ENCODE measurements around the gene NFIA. TPM values are rescaled to one million over a fixed set of nuclear protein-coding genes. Genes with fewer than 3 reads are reported as not detected.
A peak's percentile ranks its signal among the peaks of the same experiment; 100 is the strongest.

Gene NFIA
- total RNA-seq, 1 donor from 2014 or later: 31.3 TPM

GRCh38 chr1:61077676-61078541 lies 4.5 kb upstream of the NFIA start:
- H3K27me3 ChIP-seq (ENCODE audit: control insufficient read depth in 3 of 3, insufficient read depth in 3 of 3, low read length in 3 of 3): no peaks in the 10 kb centered on the region
- peak overlapping the region; percentile 84 for H3K27ac ChIP-seq (ENCODE audit: low read depth, low read length)
- H3K36me3 ChIP-seq (ENCODE audit: control insufficient read depth in 3 of 3, insufficient read depth in 3 of 3, low read length in 3 of 3): peaks cover 0 to under 1% (median 0%) of the 10 kb centered on the region in 3 donors
- peak overlapping the region; percentile 76 to 88 (median 80) for H3K9ac ChIP-seq (ENCODE audit: low read depth in 1 of 3, low read length in 3 of 3)
- no peaks in the 10 kb centered on the region for H3K9me3 ChIP-seq (ENCODE audit: control insufficient read depth in 3 of 3, low read length in 3 of 3)
- H3K4me3 ChIP-seq (ENCODE audit: low read length in 3 of 3): peak overlapping the region; percentile 80 to 94 (median 85)
- H3K4me1 ChIP-seq (ENCODE audit: control insufficient read depth in 3 of 3, insufficient read depth in 3 of 3, low read length in 3 of 3): peaks cover 30 to 36% (median 33%) of the 10 kb centered on the region in 3 donors

- Histone ChIP-seq H3K27ac (ENCODE audit: low read depth, low read length) (peak overlapping the region; percentile 84), H3K36me3 (ENCODE audit: control insufficient read depth in 3 of 3, insufficient read depth in 3 of 3, low read length in 3 of 3) (peaks cover 0 to 2% (median 0%) of the 10 kb centered on the region in 3 donors), H3K27me3 (ENCODE audit: control insufficient read depth in 3 of 3, insufficient read depth in 3 of 3, low read length in 3 of 3) (no peaks in the 10 kb centered on the region), H3K9me3 (ENCODE audit: control insufficient read depth in 3 of 3, low read length in 3 of 3) (no peaks in the 10 kb centered on the region), H3K4me1 (ENCODE audit: control insufficient read depth in 3 of 3, insufficient read depth in 3 of 3, low read length in 3 of 3) (peaks cover 30 to 36% (median 33%) of the 10 kb centered on the region in 3 donors), H3K9ac (ENCODE audit: low read depth in 1 of 3, low read length in 3 of 3) (peak overlapping the region; percentile 52 to 88 (median 80)), H3K4me3 (ENCODE audit: low read length in 3 of 3) (peak overlapping the region; percentile 80 to 94 (median 85))
Observed at GRCh38 chr1:61078618-61079295, 3.6 kb upstream of the NFIA start.

- H3K27ac ChIP-seq (ENCODE audit: low read depth, low read length): peak overlapping the region; percentile 84
- no peaks in the 10 kb centered on the region for H3K9me3 ChIP-seq (ENCODE audit: control insufficient read depth in 3 of 3, low read length in 3 of 3)
- H3K36me3 ChIP-seq (ENCODE audit: control insufficient read depth in 3 of 3, insufficient read depth in 3 of 3, low read length in 3 of 3): peaks cover 0 to 2% (median 0%) of the 10 kb centered on the region in 3 donors
- H3K4me3 ChIP-seq (ENCODE audit: low read length in 3 of 3): peak overlapping the region; percentile 3 to 94 (median 24)
- peaks cover 30 to 36% (median 33%) of the 10 kb centered on the region in 3 donors for H3K4me1 ChIP-seq (ENCODE audit: control insufficient read depth in 3 of 3, insufficient read depth in 3 of 3, low read length in 3 of 3)
- no peaks in the 10 kb centered on the region for H3K27me3 ChIP-seq (ENCODE audit: control insufficient read depth in 3 of 3, insufficient read depth in 3 of 3, low read length in 3 of 3)
- peak overlapping the region; percentile 10 to 52 (median 28) for H3K9ac ChIP-seq (ENCODE audit: low read depth in 1 of 3, low read length in 3 of 3)
Observed at GRCh38 chr1:61079296-61079897, 3.0 kb upstream of the NFIA start.

- no peaks in the 10 kb centered on the region for H3K9me3 ChIP-seq (ENCODE audit: control insufficient read depth in 3 of 3, low read length in 3 of 3)
- peak overlapping the region; percentile 3 to 77 (median 24) for H3K4me3 ChIP-seq (ENCODE audit: low read length in 3 of 3)
- H3K4me1 ChIP-seq (ENCODE audit: control insufficient read depth in 3 of 3, insufficient read depth in 3 of 3, low read length in 3 of 3): peaks cover 30 to 36% (median 33%) of the 10 kb centered on the region in 3 donors
- no peaks in the 10 kb centered on the region for H3K27me3 ChIP-seq (ENCODE audit: control insufficient read depth in 3 of 3, insufficient read depth in 3 of 3, low read length in 3 of 3)
- H3K9ac ChIP-seq (ENCODE audit: low read depth in 1 of 3, low read length in 3 of 3): peak overlapping the region; percentile 10 to 60 (median 50)
- peaks cover 0 to 2% (median 0%) of the 10 kb centered on the region in 3 donors for H3K36me3 ChIP-seq (ENCODE audit: control insufficient read depth in 3 of 3, insufficient read depth in 3 of 3, low read length in 3 of 3)
- peak overlapping the region; percentile 84 for H3K27ac ChIP-seq (ENCODE audit: low read depth, low read length)
Observed at GRCh38 chr1:61079898-61080336, 2.4 kb upstream of the NFIA start.

GRCh38 chr1:61080413-61081143 lies 1.8 kb upstream of the NFIA start:
- Histone ChIP-seq H3K9ac (ENCODE audit: low read depth in 1 of 3, low read length in 3 of 3) (peak overlapping the region; percentile 60 to 86 (median 81)), H3K27me3 (ENCODE audit: control insufficient read depth in 3 of 3, insufficient read depth in 3 of 3, low read length in 3 of 3) (no peaks in the 10 kb centered on the region), H3K9me3 (ENCODE audit: control insufficient read depth in 3 of 3, low read length in 3 of 3) (no peaks in the 10 kb centered on the region), H3K36me3 (ENCODE audit: control insufficient read depth in 3 of 3, insufficient read depth in 3 of 3, low read length in 3 of 3) (peaks cover 0 to 2% (median 0%) of the 10 kb centered on the region in 3 donors), H3K4me1 (ENCODE audit: control insufficient read depth in 3 of 3, insufficient read depth in 3 of 3, low read length in 3 of 3) (peaks cover 30 to 39% (median 33%) of the 10 kb centered on the region in 3 donors), H3K27ac (ENCODE audit: low read depth, low read length) (peak overlapping the region; percentile 84), H3K4me3 (ENCODE audit: low read length in 3 of 3) (peak overlapping the region; percentile 3 to 89 (median 77))

GRCh38 chr1:61081144-61081685 lies 1.1 kb upstream of the NFIA start:
- H3K9me3 ChIP-seq (ENCODE audit: control insufficient read depth in 3 of 3, low read length in 3 of 3): no peaks in the 10 kb centered on the region
- peak overlapping the region; percentile 84 for H3K27ac ChIP-seq (ENCODE audit: low read depth, low read length)
- peak overlapping the region; percentile 72 to 89 (median 77) for H3K4me3 ChIP-seq (ENCODE audit: low read length in 3 of 3)
- H3K9ac ChIP-seq (ENCODE audit: low read depth in 1 of 3, low read length in 3 of 3): peak overlapping the region; percentile 81 to 87 (median 86)
- no peaks in the 10 kb centered on the region for H3K27me3 ChIP-seq (ENCODE audit: control insufficient read depth in 3 of 3, insufficient read depth in 3 of 3, low read length in 3 of 3)
- peaks cover 0 to 2% (median 0%) of the 10 kb centered on the region in 3 donors for H3K36me3 ChIP-seq (ENCODE audit: control insufficient read depth in 3 of 3, insufficient read depth in 3 of 3, low read length in 3 of 3)
- H3K4me1 ChIP-seq (ENCODE audit: control insufficient read depth in 3 of 3, insufficient read depth in 3 of 3, low read length in 3 of 3): peaks cover 33 to 45% (median 35%) of the 10 kb centered on the region in 3 donors

GRCh38 chr1:61081686-61082310 lies 563 bp upstream of the NFIA start:
- Histone ChIP-seq H3K9ac (ENCODE audit: low read depth in 1 of 3, low read length in 3 of 3) (peak overlapping the region; percentile 81 to 87 (median 86)), H3K4me3 (ENCODE audit: low read length in 3 of 3) (peak overlapping the region; percentile 72 to 89 (median 77)), H3K9me3 (ENCODE audit: control insufficient read depth in 3 of 3, low read length in 3 of 3) (no peaks in the 10 kb centered on the region), H3K36me3 (ENCODE audit: control insufficient read depth in 3 of 3, insufficient read depth in 3 of 3, low read length in 3 of 3) (peaks cover 0 to 2% (median 0%) of the 10 kb centered on the region in 3 donors), H3K27ac (ENCODE audit: low read depth, low read length) (peak overlapping the region; percentile 84), H3K27me3 (ENCODE audit: control insufficient read depth in 3 of 3, insufficient read depth in 3 of 3, low read length in 3 of 3) (no peaks in the 10 kb centered on the region), H3K4me1 (ENCODE audit: control insufficient read depth in 3 of 3, insufficient read depth in 3 of 3, low read length in 3 of 3) (peaks cover 29 to 44% (median 36%) of the 10 kb centered on the region in 3 donors)

GRCh38 chr1:61083013-61083806 lies 849 bp downstream of the NFIA start:
- H3K27me3 ChIP-seq (ENCODE audit: control insufficient read depth in 3 of 3, insufficient read depth in 3 of 3, low read length in 3 of 3): no peaks in the 10 kb centered on the region
- H3K4me3 ChIP-seq (ENCODE audit: low read length in 3 of 3): peak overlapping the region; percentile 88 to 94 (median 89)
- peaks cover 0 to 2% (median 1%) of the 10 kb centered on the region in 3 donors for H3K36me3 ChIP-seq (ENCODE audit: control insufficient read depth in 3 of 3, insufficient read depth in 3 of 3, low read length in 3 of 3)
- H3K9ac ChIP-seq (ENCODE audit: low read depth in 1 of 3, low read length in 3 of 3): peak overlapping the region; percentile 89 to 96 (median 94)
- peaks cover 28 to 47% (median 36%) of the 10 kb centered on the region in 3 donors for H3K4me1 ChIP-seq (ENCODE audit: control insufficient read depth in 3 of 3, insufficient read depth in 3 of 3, low read length in 3 of 3)
- H3K27ac ChIP-seq (ENCODE audit: low read depth, low read length): peak overlapping the region; percentile 88
- H3K9me3 ChIP-seq (ENCODE audit: control insufficient read depth in 3 of 3, low read length in 3 of 3): no peaks in the 10 kb centered on the region

Measured in skeletal muscle tissue (tissue), 4 donors.